Measurements from ENCODE around the gene APLF.
A peak's percentile ranks its signal among the peaks of the same experiment; 100 is the strongest.

Gene APLF

GRCh38 chr2:68453761-68454360 lies 13.5 kb upstream of the APLF start:
- Mint-ChIP-seq H3K4me3 (no peak overlapping the region), H3K9me3 (no peaks in the 10 kb centered on the region)
- ATAC-seq (ENCODE audit: low read depth): no peak

GRCh38 chr2:68454719-68455118 lies 12.7 kb upstream of the APLF start:
- Mint-ChIP-seq H3K9me3 (no peaks in the 10 kb centered on the region), H3K36me3 (no peaks in the 10 kb centered on the region), H3K4me3 (no peak overlapping the region), H3K4me1 (peaks cover 3% of the 10 kb centered on the region), H3K27me3 (no peaks in the 10 kb centered on the region), H3K27ac (no peak overlapping the region)
- DNase-seq (ENCODE audit: low spot score in 2 of 2) (no peak), ATAC-seq (ENCODE audit: low read depth) (no peak)

More at GRCh38 chr2:68453761-68454360, 13.5 kb upstream of the APLF start:
- Mint-ChIP-seq H3K36me3 (no peaks in the 10 kb centered on the region), H3K27ac (no peak overlapping the region), H3K4me1 (peaks cover 3% of the 10 kb centered on the region), H3K27me3 (no peaks in the 10 kb centered on the region)
- DNase-seq (ENCODE audit: low spot score in 2 of 2): no peak

- Mint-ChIP-seq H3K27me3 (no peaks in the 10 kb centered on the region), H3K36me3 (peaks cover 2% of the 10 kb centered on the region), H3K4me3 (no peak overlapping the region), H3K27ac (no peak overlapping the region), H3K9me3 (no peaks in the 10 kb centered on the region), H3K4me1 (peaks cover 3% of the 10 kb centered on the region)
- no peak for ATAC-seq (ENCODE audit: low read depth)
- DNase-seq (ENCODE audit: low spot score in 2 of 2): no peak
Observed at GRCh38 chr2:68456198-68456597, 11.2 kb upstream of the APLF start.

GRCh38 chr2:68458981-68459380 lies 8.4 kb upstream of the APLF start:
- Mint-ChIP-seq H3K27ac (no peak overlapping the region), H3K4me3 (no peak overlapping the region), H3K36me3 (peaks cover 2% of the 10 kb centered on the region), H3K4me1 (no peaks in the 10 kb centered on the region), H3K9me3 (no peaks in the 10 kb centered on the region), H3K27me3 (no peaks in the 10 kb centered on the region)
- ATAC-seq (ENCODE audit: low read depth): no peak
- no peak for DNase-seq (ENCODE audit: low spot score in 2 of 2)

- Mint-ChIP-seq H3K4me3 (no peak overlapping the region), H3K27ac (no peak overlapping the region), H3K9me3 (no peaks in the 10 kb centered on the region), H3K27me3 (no peaks in the 10 kb centered on the region), H3K4me1 (peaks cover 15% of the 10 kb centered on the region), H3K36me3 (peaks cover 2% of the 10 kb centered on the region)
- DNase-seq (ENCODE audit: low spot score in 2 of 2): peak in 1 of 2 donors; percentile 46
- no peak for ATAC-seq (ENCODE audit: low read depth)
Observed at GRCh38 chr2:68463287-68463877, 4.0 kb upstream of the APLF start.

GRCh38 chr2:68464651-68465050 lies 2.7 kb upstream of the APLF start:
- Mint-ChIP-seq H3K27me3 (no peaks in the 10 kb centered on the region), H3K36me3 (peaks cover 2% of the 10 kb centered on the region), H3K9me3 (no peaks in the 10 kb centered on the region), H3K4me1 (peaks cover 19% of the 10 kb centered on the region), H3K27ac (peak overlapping the region; percentile 33), H3K4me3 (no peak overlapping the region)
- DNase-seq (ENCODE audit: low spot score in 2 of 2) (no peak), ATAC-seq (ENCODE audit: low read depth) (no peak)

GRCh38 chr2:68465081-68465916 lies 2.1 kb upstream of the APLF start:
- DNase-seq (ENCODE audit: low spot score in 2 of 2) (no peak), ATAC-seq (ENCODE audit: low read depth) (no peak)
- H3K27ac Mint-ChIP-seq: peak overlapping the region; percentile 33
- H3K9me3 Mint-ChIP-seq: no peaks in the 10 kb centered on the region
- no peaks in the 10 kb centered on the region for H3K27me3 Mint-ChIP-seq
- H3K36me3 Mint-ChIP-seq: peaks cover 2% of the 10 kb centered on the region
- H3K4me3 Mint-ChIP-seq: no peak overlapping the region
- H3K4me1 Mint-ChIP-seq: peaks cover 19% of the 10 kb centered on the region

- H3K27ac Mint-ChIP-seq: peak overlapping the region; percentile 96
- H3K9me3 Mint-ChIP-seq: no peaks in the 10 kb centered on the region
- peak; percentile 12 for ATAC-seq (ENCODE audit: low read depth)
- peak overlapping the region; percentile 94 for H3K4me3 Mint-ChIP-seq
- H3K27me3 Mint-ChIP-seq: no peaks in the 10 kb centered on the region
- no peaks in the 10 kb centered on the region for H3K36me3 Mint-ChIP-seq
- peak in 1 of 2 donors; percentile 28 for DNase-seq (ENCODE audit: low spot score in 2 of 2)
- peaks cover 19% of the 10 kb centered on the region for H3K4me1 Mint-ChIP-seq
Observed at GRCh38 chr2:68466361-68466777, 1.0 kb upstream of the APLF start.

- H3K4me3 Mint-ChIP-seq: peak overlapping the region; percentile 94
- H3K27me3 Mint-ChIP-seq: no peaks in the 10 kb centered on the region
- no peak for DNase-seq (ENCODE audit: low spot score in 2 of 2)
- H3K4me1 Mint-ChIP-seq: peaks cover 19% of the 10 kb centered on the region
- H3K27ac Mint-ChIP-seq: peak overlapping the region; percentile 96
- ATAC-seq (ENCODE audit: low read depth): no peak
- no peaks in the 10 kb centered on the region for H3K9me3 Mint-ChIP-seq
- no peaks in the 10 kb centered on the region for H3K36me3 Mint-ChIP-seq
Observed at GRCh38 chr2:68466778-68467076, 658 bp upstream of the APLF start.

- Mint-ChIP-seq H3K9me3 (no peaks in the 10 kb centered on the region), H3K27ac (peak overlapping the region; percentile 96), H3K4me3 (peak overlapping the region; percentile 94), H3K36me3 (no peaks in the 10 kb centered on the region), H3K27me3 (no peaks in the 10 kb centered on the region), H3K4me1 (peaks cover 19% of the 10 kb centered on the region)
- ATAC-seq (ENCODE audit: low read depth) (no peak), DNase-seq (ENCODE audit: low spot score in 2 of 2) (no peak)
Observed at GRCh38 chr2:68468801-68469200, 1.4 kb downstream of the APLF start.

- H3K4me3 Mint-ChIP-seq: no peak overlapping the region
- H3K36me3 Mint-ChIP-seq: no peaks in the 10 kb centered on the region
- no peaks in the 10 kb centered on the region for H3K27me3 Mint-ChIP-seq
- H3K27ac Mint-ChIP-seq: no peak overlapping the region
- ATAC-seq (ENCODE audit: low read depth) (no peak), DNase-seq (ENCODE audit: low spot score in 2 of 2) (no peak)
- no peaks in the 10 kb centered on the region for H3K9me3 Mint-ChIP-seq
- H3K4me1 Mint-ChIP-seq: peaks cover 19% of the 10 kb centered on the region
Observed at GRCh38 chr2:68469935-68470334, 2.5 kb downstream of the APLF start.

- Mint-ChIP-seq H3K36me3 (no peaks in the 10 kb centered on the region), H3K4me1 (peaks cover 11% of the 10 kb centered on the region), H3K27ac (no peak overlapping the region), H3K9me3 (no peaks in the 10 kb centered on the region), H3K4me3 (no peak overlapping the region), H3K27me3 (no peaks in the 10 kb centered on the region)
- ATAC-seq (ENCODE audit: low read depth): no peak
- no peak for DNase-seq (ENCODE audit: low spot score in 2 of 2)
Observed at GRCh38 chr2:68471385-68471784, 4.0 kb downstream of the APLF start.

- Mint-ChIP-seq H3K27ac (no peak overlapping the region), H3K27me3 (no peaks in the 10 kb centered on the region), H3K36me3 (peaks cover 3% of the 10 kb centered on the region), H3K4me3 (no peak overlapping the region), H3K9me3 (no peaks in the 10 kb centered on the region), H3K4me1 (peaks cover 6% of the 10 kb centered on the region)
- DNase-seq (ENCODE audit: low spot score in 2 of 2) (no peak), ATAC-seq (ENCODE audit: low read depth) (no peak)
Observed at GRCh38 chr2:68472796-68473414, 5.5 kb downstream of the APLF start.

GRCh38 chr2:68475110-68475509 lies 7.7 kb downstream of the APLF start:
- Mint-ChIP-seq H3K27ac (no peak overlapping the region), H3K36me3 (peaks cover 5% of the 10 kb centered on the region), H3K4me1 (no peaks in the 10 kb centered on the region), H3K27me3 (no peaks in the 10 kb centered on the region), H3K4me3 (no peak overlapping the region), H3K9me3 (no peaks in the 10 kb centered on the region)
- DNase-seq (ENCODE audit: low spot score in 2 of 2) (no peak), ATAC-seq (ENCODE audit: low read depth) (no peak)
